HEK293 (cell line): ENCODE results near the gene MEIKIN.

Experiments
- CTCF ChIA-PET: fragments of 350-600 bp; formaldehyde crosslinking; extraction: SDS; loops from one replicate; lab custom pipeline; 2021; ENCODE audit warnings: antibody characterized with exemption; lab: Yijun Ruan, JAX
- POLR2A ChIA-PET: fragments of 300-600 bp; formaldehyde crosslinking; extraction: SDS; loops from one replicate; lab custom pipeline; 2020; ENCODE audit warnings: antibody characterized with exemption, inconsistent platforms; lab: Yijun Ruan, JAX
- H3K27ac ChIP-seq: fragments of 200-500 bp; sonication (Bioruptor generic); 2 replicates; pipeline ENCODE4 v1.5.1; 2014; ENCODE audit warnings: low read depth, low read length, control low read depth, inconsistent platforms; ENCODE audit errors: extremely low read depth
- H3K36me3 ChIP-seq, 2 experiments: fragments of 200-500 bp in 1 of 2; sonication (Bioruptor generic) in 1 of 2; 1 replicate in 1 of 2; 2 replicates in 1 of 2; pipeline ENCODE4 v1.5.1; 2014 to 2017; ENCODE audit warnings: inconsistent platforms in 2 of 2, low read length in 2 of 2; ENCODE audit not compliant: control insufficient read depth in 2 of 2, insufficient read depth in 1 of 2
- H3K4me1 ChIP-seq: fragments of 200-500 bp; sonication (Bioruptor generic); 2 replicates; pipeline ENCODE4 v1.5.1; 2014; ENCODE audit warnings: mild to moderate bottlenecking, low read length, inconsistent platforms; ENCODE audit not compliant: control insufficient read depth, insufficient read depth
- H3K4me3 ChIP-seq: 2 replicates; pipeline ENCODE4 v1.5.1; 2011; ENCODE audit warnings: low read depth, mild to moderate bottlenecking, control low read depth, low read length, moderate library complexity
- H3K9me3 ChIP-seq: fragments of 200-500 bp; sonication (Bioruptor generic); 2 replicates; pipeline ENCODE4 v1.5.1; 2014; ENCODE audit warnings: low read depth, low read length, inconsistent platforms; ENCODE audit not compliant: control insufficient read depth, insufficient read depth
- ATF2 ChIP-seq: fragments of 450-650 bp; formaldehyde crosslinking; IDR thresholded peaks from 2 replicates; pipeline ENCODE4 v1.5.1; 2016; ENCODE audit warnings: missing biosample characterization, missing genetic modification characterization, low read depth
- BCL11A ChIP-seq: fragments of 450-650 bp; formaldehyde crosslinking; IDR thresholded peaks from 2 replicates; pipeline ENCODE4 v1.5.1; 2016; ENCODE audit warnings: low read depth, missing biosample characterization, missing genetic modification characterization
- GLIS1 ChIP-seq: fragments of 450-650 bp; formaldehyde crosslinking; IDR thresholded peaks from 2 replicates; pipeline ENCODE4 v1.5.1; 2016; ENCODE audit warnings: missing biosample characterization, missing genetic modification characterization
- PRDM1 ChIP-seq: fragments of 450-650 bp; formaldehyde crosslinking; IDR thresholded peaks from 2 replicates; pipeline ENCODE4; 2016; ENCODE audit warnings: missing biosample characterization, missing genetic modification characterization
- SCRT2 ChIP-seq: fragments of 450-650 bp; formaldehyde crosslinking; IDR thresholded peaks from 2 replicates; pipeline ENCODE4 v1.5.1; 2016; ENCODE audit warnings: missing biosample characterization, missing genetic modification characterization
- ZBTB17 ChIP-seq: fragments of 450-650 bp; formaldehyde crosslinking; IDR thresholded peaks from 2 replicates; pipeline ENCODE4 v1.5.1; 2016; ENCODE audit warnings: missing biosample characterization, missing genetic modification characterization
- ZFP69B ChIP-seq: fragments of 450-650 bp; formaldehyde crosslinking; IDR thresholded peaks from 2 replicates; pipeline ENCODE4 v1.5.1; 2016; ENCODE audit warnings: missing biosample characterization, missing genetic modification characterization
- ZNF121 ChIP-seq: fragments of 450-650 bp; formaldehyde crosslinking; IDR thresholded peaks from 2 replicates; pipeline ENCODE4 v1.5.1; 2016; ENCODE audit warnings: missing biosample characterization, missing genetic modification characterization
- ZNF146 ChIP-seq: fragments of 450-650 bp; formaldehyde crosslinking; IDR thresholded peaks from 2 replicates; pipeline ENCODE4 v1.5.1; 2016; ENCODE audit warnings: missing biosample characterization, missing genetic modification characterization
- ZNF274 ChIP-seq, 2 experiments: fragments of 200-500 bp in 1 of 2; fragments of 450-650 bp in 1 of 2; sonication (Bioruptor generic) in 1 of 2; formaldehyde crosslinking in 1 of 2; IDR thresholded peaks; 2 replicates each; pipeline versions ENCODE4 v1.5.1 to v1.6.1; 2014 to 2016; ENCODE audit warnings: borderline replicate concordance in 1 of 2, inconsistent platforms in 1 of 2, low read length in 1 of 2, missing biosample characterization in 1 of 2, missing genetic modification characterization in 1 of 2
- ZNF404 ChIP-seq: fragments of 450-650 bp; formaldehyde crosslinking; IDR thresholded peaks from 2 replicates; pipeline ENCODE4 v1.5.1; 2017; ENCODE audit warnings: missing biosample characterization, missing genetic modification characterization
- ZNF600 ChIP-seq: fragments of 450-650 bp; formaldehyde crosslinking; IDR thresholded peaks from 2 replicates; pipeline ENCODE4 v1.5.1; 2016; ENCODE audit warnings: missing biosample characterization, missing genetic modification characterization
- ZNF776 ChIP-seq: fragments of 450-650 bp; formaldehyde crosslinking; IDR thresholded peaks from 2 replicates; pipeline ENCODE4 v1.5.0; 2017; ENCODE audit warnings: missing biosample characterization, missing genetic modification characterization, borderline replicate concordance
- ZSCAN30 ChIP-seq: fragments of 450-650 bp; IDR thresholded peaks from 2 replicates; pipeline ENCODE4 v1.5.1; 2018; ENCODE audit warnings: missing biosample characterization, mild to moderate bottlenecking, missing genetic modification characterization, moderate library complexity
- TF ChIP-seq, protein P1 (sequence below): fragments of 450-650 bp; formaldehyde crosslinking; IDR thresholded peaks from 2 replicates; pipeline ENCODE4 v1.5.1; 2016; ENCODE audit warnings: missing biosample characterization, missing genetic modification characterization

The MEIKIN gene

GRCh38 chr5:131787736-131788135, 157.7 kb downstream of the MEIKIN start:
- H3K4me1 ChIP-seq, result peaks cover 11% of the 10 kb centered on the region; the same call in 1 of the 2 replicates
- H3K9me3 ChIP-seq, result no peaks in the 10 kb centered on the region
- POLR2A ChIA-PET, result interaction anchor here (1.2 kb wide), 1 partner anchor 9 kb away, joined by 6 read pairs; the partner anchor contains the start of gene FNIP1
- H3K27ac ChIP-seq, result no peak overlapping the region
- CTCF ChIA-PET, result interaction anchor here (0.6 to 1.2 kb wide), 5 partner anchors 165 to 624 kb away, joined by 3 to 6 read pairs (median 3); no protein-coding TSS in a partner anchor
- H3K36me3 ChIP-seq, result no peaks in the 10 kb centered on the region; a peak in 1 of 3 replicates
- H3K4me3 ChIP-seq, result no peak overlapping the region
- TF ChIP-seq ZNF146 (tag by site-specific recombination), result no peak
- TF ChIP-seq, protein P1, sequence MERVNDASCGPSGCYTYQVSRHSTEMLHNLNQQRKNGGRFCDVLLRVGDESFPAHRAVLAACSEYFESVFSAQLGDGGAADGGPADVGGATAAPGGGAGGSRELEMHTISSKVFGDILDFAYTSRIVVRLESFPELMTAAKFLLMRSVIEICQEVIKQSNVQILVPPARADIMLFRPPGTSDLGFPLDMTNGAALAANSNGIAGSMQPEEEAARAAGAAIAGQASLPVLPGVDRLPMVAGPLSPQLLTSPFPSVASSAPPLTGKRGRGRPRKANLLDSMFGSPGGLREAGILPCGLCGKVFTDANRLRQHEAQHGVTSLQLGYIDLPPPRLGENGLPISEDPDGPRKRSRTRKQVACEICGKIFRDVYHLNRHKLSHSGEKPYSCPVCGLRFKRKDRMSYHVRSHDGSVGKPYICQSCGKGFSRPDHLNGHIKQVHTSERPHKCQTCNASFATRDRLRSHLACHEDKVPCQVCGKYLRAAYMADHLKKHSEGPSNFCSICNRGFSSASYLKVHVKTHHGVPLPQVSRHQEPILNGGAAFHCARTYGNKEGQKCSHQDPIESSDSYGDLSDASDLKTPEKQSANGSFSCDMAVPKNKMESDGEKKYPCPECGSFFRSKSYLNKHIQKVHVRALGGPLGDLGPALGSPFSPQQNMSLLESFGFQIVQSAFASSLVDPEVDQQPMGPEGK (tag by site-specific recombination), result no peak
- TF ChIP-seq BCL11A (tag by site-specific recombination), result no peak
- no peak for TF ChIP-seq ZNF404 (tag by site-specific recombination)
- 0 out of 2 replicates have a peak, but pooled peaks have one; percentile 22 for TF ChIP-seq SCRT2 (tag by site-specific recombination)
- TF ChIP-seq ZNF274 (IDR thresholded peaks at IDR 0.05; ENCODE audit: low read length), result no peak
- no peak for TF ChIP-seq ZNF274 (tag by site-specific recombination; IDR thresholded peaks at IDR 0.05; ENCODE audit: borderline replicate concordance)
- TF ChIP-seq PRDM1 (tag by site-specific recombination), result 0 out of 2 replicates have a peak, but pooled peaks have one; percentile 8

DNA sequence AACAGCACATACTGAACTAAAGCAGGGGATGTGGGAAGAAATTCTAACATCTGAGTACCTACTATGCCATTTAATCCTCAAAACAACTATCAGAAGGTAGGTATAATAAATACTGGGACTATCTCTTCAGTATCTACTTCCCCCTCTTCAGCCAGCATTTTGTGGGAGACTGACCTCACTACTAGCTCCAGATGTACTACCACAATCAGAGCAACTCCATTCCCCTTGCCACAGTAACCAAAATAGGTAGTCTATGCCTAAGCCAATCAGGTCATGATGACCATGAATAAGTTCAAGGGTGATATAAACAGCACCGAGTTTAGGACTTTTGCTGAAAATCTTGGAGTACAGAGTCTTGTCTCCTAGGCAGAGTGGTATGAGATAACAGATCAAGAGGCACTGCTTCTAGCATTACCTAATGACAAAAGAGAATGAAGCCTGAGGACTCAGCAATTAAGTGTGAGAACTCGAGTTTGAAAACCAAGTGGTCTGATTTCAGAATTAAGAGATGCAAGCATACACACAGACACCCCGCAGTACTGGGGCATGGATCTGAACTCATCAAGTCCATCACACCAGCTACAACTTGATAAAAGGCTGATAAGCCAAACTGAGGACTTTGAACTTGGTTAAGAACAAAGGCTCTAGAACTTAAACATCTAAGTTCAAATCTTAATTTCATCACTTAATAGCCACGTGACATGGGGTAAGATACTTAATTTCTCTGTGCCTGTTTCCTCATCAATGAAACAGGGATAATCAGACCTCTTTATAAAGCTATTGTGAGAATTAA, 158.4 kb downstream of the MEIKIN start:
- peaks cover 11% of the 10 kb centered on the region; the same call in 1 of the 2 replicates for H3K4me1 ChIP-seq
- H3K4me3 ChIP-seq, result no peak overlapping the region
- H3K9me3 ChIP-seq, result no peaks in the 10 kb centered on the region
- H3K27ac ChIP-seq, result no peak overlapping the region
- ChIA-PET POLR2A (interaction anchor here (1.2 kb wide), 1 partner anchor 10 kb away, joined by 6 read pairs; the partner anchor contains the start of gene FNIP1), CTCF (interaction anchor here (0.6 to 1.2 kb wide), 5 partner anchors 40 to 625 kb away, joined by 3 to 6 read pairs (median 3); no protein-coding TSS in a partner anchor)
- TF ChIP-seq ZBTB17 (tag by site-specific recombination), result peak; percentile 69
- 0 out of 2 replicates have a peak, but pooled peaks have one; percentile 15 for TF ChIP-seq ATF2 (tag by site-specific recombination)
- TF ChIP-seq ZNF600 (tag by site-specific recombination), result no peak
- peaks cover 0 to 3% of the 10 kb centered on the region in 2 experiments; a peak in 1 of 3 replicates for H3K36me3 ChIP-seq

DNA sequence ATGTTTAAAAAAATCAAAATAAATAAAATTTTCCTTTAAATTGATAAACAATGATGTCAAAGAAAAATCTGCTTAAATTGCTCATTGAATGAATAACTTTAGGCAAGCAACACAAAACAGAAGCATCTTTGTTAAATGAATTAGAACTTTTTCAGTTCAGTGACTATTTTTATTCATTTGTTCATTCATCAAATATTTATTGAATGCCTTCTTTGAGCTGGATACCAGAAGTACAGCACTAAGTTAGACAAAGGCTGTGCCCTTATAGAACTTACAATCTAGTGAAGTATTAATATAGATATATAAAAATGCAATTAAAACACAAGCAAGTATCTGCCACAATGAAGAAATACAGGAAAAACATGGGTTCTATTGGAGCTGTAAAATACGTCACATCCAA, 159.4 kb downstream of the MEIKIN start:
- ChIA-PET POLR2A (no interaction called here), CTCF (no interaction called here)
- Histone ChIP-seq H3K9me3 (no peaks in the 10 kb centered on the region), H3K36me3 (peaks cover 0 to 3% of the 10 kb centered on the region in 2 experiments; a peak in 1 of 3 replicates), H3K27ac (no peak overlapping the region), H3K4me1 (peaks cover 11% of the 10 kb centered on the region; the same call in 1 of the 2 replicates), H3K4me3 (no peak overlapping the region)
- TF ChIP-seq ZNF776 (no peak), GLIS1 (tag by site-specific recombination) (no peak), ZFP69B (tag by site-specific recombination) (no peak), ZSCAN30 (no peak), ZNF121 (tag by site-specific recombination) (no peak), SCRT2 (tag by site-specific recombination) (no peak)
